ENCODE measurements around the gene CA5B.
"Not testable (repeated sequence)": the region's sequence is repeated elsewhere in the genome, so short reads cannot be mapped to it uniquely, and the experiment has no call there.

CA5B gene

DNA sequence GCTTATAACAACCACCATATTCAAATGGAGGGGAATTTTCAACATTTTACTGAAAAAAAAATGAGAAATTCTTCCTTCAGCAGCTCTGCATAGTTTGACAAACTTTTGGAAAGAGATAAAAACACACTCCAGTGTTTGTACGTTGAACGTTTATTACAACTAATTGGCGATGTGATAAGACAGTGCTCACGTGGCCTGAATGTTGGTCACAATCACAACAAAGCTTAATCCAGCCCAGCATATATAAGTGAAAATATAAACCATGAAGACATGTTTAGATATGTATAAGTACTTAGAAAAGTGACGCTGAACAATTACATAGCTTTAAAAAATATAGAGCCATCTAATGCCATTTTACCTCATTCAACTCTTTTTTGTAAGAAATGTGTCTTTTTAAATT lies 87.9 kb downstream of the CA5B start:
- Mint-ChIP-seq H3K4me1 (peaks cover 6% of the 10 kb centered on the region), H3K27me3 (ENCODE audit: low read depth) (no peaks in the 10 kb centered on the region), H3K4me3 (no peak overlapping the region), H3K9me3 (no peaks in the 10 kb centered on the region), H3K27ac (no peak overlapping the region), H3K36me3 (ENCODE audit: low read depth) (peaks cover 61% of the 10 kb centered on the region)
- TF ChIP-seq, protein P1, sequence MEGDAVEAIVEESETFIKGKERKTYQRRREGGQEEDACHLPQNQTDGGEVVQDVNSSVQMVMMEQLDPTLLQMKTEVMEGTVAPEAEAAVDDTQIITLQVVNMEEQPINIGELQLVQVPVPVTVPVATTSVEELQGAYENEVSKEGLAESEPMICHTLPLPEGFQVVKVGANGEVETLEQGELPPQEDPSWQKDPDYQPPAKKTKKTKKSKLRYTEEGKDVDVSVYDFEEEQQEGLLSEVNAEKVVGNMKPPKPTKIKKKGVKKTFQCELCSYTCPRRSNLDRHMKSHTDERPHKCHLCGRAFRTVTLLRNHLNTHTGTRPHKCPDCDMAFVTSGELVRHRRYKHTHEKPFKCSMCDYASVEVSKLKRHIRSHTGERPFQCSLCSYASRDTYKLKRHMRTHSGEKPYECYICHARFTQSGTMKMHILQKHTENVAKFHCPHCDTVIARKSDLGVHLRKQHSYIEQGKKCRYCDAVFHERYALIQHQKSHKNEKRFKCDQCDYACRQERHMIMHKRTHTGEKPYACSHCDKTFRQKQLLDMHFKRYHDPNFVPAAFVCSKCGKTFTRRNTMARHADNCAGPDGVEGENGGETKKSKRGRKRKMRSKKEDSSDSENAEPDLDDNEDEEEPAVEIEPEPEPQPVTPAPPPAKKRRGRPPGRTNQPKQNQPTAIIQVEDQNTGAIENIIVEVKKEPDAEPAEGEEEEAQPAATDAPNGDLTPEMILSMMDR (IDR thresholded peaks at IDR 0.05; ENCODE audit: unreplicated experiment in 3 of 3) = no peak

DNA sequence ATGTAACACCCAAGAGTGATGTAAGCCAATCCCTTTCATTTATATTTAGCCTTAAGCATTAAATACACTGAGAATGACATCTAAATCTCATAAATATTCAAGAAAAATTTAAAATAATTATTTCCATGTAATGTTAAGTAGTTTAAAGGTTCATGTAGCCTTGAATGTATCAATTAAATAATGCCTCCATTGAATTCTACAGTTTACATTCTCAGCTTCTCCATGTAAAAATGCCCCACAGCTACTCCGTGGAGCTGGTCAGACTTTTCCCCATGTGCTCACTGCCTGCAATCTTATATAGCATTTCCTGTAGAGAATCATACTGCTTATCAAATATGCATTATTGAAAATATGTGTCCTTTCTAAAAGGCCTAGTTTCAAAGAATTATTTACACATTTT lies 91.1 kb downstream of the CA5B start:
- Mint-ChIP-seq H3K4me1 (peaks cover 6% of the 10 kb centered on the region), H3K9me3 (no peaks in the 10 kb centered on the region), H3K4me3 (no peak overlapping the region), H3K36me3 (ENCODE audit: low read depth) (peaks cover 33% of the 10 kb centered on the region), H3K27me3 (ENCODE audit: low read depth) (no peaks in the 10 kb centered on the region), H3K27ac (no peak overlapping the region)
- TF ChIP-seq, protein P1 (IDR thresholded peaks at IDR 0.05; ENCODE audit: unreplicated experiment in 3 of 3) = no peak

DNA sequence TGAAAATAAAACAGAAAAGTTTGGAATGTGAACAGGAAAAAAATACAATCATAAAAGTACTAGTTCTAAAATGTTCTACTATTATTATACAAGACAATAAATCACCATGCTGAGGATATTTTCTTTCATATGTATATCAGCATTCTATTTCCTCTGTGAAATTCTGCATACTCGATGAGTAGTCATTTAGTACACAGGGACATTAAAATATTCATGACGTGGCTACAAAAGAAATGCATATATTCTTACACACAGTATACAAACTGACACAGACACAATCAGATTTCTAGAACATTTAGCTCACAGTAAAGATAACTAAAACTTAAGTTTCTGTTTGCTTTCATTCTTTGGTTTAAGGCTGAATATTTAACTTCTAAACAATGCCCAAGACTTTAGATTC lies 93.3 kb downstream of the CA5B start:
- H3K27ac Mint-ChIP-seq; H3K4me3 Mint-ChIP-seq; H3K27me3 Mint-ChIP-seq (ENCODE audit: low read depth); H3K4me1 Mint-ChIP-seq; H3K9me3 Mint-ChIP-seq: not testable (repeated sequence)
- H3K36me3 Mint-ChIP-seq (ENCODE audit: low read depth) = peaks cover 26% of the 10 kb centered on the region

DNA sequence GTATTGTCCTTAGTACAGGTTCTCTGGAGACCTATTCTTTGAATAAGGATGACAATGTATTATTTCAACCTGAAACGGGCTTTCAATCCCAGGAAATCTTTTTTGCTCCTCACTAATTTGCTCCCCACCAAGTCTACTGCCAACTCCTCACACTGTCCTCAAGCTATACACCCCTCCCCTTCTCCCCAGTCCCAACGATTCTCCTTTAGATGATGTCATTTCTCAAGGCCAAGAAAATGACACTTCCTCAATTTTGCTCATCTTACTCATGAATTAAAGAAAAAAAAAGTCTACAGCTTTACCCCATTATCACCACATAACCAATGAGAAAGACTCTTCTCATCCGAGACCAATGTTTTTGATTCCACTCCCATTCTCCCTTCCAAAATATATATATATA lies 96.0 kb downstream of the CA5B start:
- Mint-ChIP-seq H3K27me3 (ENCODE audit: low read depth) (no peaks in the 10 kb centered on the region), H3K4me1 (peaks cover 6% of the 10 kb centered on the region), H3K9me3 (no peaks in the 10 kb centered on the region), H3K4me3 (no peak overlapping the region), H3K27ac (no peak overlapping the region), H3K36me3 (ENCODE audit: low read depth) (peaks cover 17% of the 10 kb centered on the region)
- TF ChIP-seq, protein P1 (IDR thresholded peaks at IDR 0.05; ENCODE audit: unreplicated experiment in 3 of 3) = no peak

DNA sequence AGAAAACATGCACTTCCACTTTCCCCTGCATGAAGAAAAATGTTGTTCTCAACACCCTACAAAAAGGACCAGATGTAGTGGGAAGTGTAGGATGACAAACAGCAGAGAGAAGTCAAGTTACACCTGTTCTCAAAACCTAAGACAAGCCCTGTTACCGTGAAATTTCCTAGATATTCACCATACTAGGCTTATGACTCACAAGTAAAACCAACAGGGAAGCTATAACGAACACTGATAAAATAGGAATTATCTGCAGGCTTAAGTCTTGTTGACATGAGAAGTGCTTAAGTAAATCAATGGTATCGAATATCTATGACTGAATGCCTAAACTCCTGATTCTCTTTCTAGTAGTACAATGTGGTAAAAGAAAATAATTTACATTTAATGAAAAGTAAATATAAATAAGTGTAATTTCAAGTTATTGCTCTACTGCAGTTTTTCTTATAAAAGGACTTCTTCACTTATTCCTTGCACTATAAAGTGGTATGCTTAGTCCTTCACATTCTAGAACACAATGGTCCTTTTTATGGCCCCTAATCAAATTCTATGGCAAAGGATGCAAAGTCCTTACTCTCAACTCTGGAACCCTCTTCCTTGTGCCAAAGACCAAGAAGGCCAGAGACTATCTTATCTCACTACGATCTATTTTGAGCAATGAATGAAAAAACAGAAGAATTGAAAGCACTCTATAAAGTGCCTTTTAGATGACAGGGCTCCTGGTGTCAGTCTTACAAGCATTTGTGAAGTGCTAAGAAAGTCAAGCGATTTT lies 96.9 kb downstream of the CA5B start:
- TF ChIP-seq, protein P1 (IDR thresholded peaks at IDR 0.05; ENCODE audit: unreplicated experiment in 3 of 3) = no peak
- H3K27ac Mint-ChIP-seq = no peak overlapping the region

More for the DNA sequence above, 96.9 kb downstream of the CA5B start:
- Mint-ChIP-seq H3K9me3 (no peaks in the 10 kb centered on the region), H3K27me3 (ENCODE audit: low read depth) (no peaks in the 10 kb centered on the region), H3K4me1 (peaks cover under 1% of the 10 kb centered on the region), H3K36me3 (ENCODE audit: low read depth) (peaks cover 13% of the 10 kb centered on the region), H3K4me3 (no peak overlapping the region)

Data from nephron (organoid).